Suprapubic skin (tissue), 4 donors: Measurements from ENCODE around the gene KCNAB2. TPM values are rescaled to one million over a fixed set of nuclear protein-coding genes. Genes with fewer than 3 reads are reported as not detected.

ENCODE experiments used
- DNase-seq, 2 donors: peaks; one replicate each; pipeline ENCODE4 v3.0.0-alpha.2; 2019; ENCODE audit warnings: low spot score in 2 of 2
- H3K27ac ChIP-seq: fragments of 200-600 bp; sonication (generic); one replicate; pipeline ENCODE4 v1.5.1; 2019
- H3K27me3 ChIP-seq: fragments of 200-600 bp; sonication (generic); one replicate; pipeline ENCODE4 v1.5.1; 2019
- H3K36me3 ChIP-seq: fragments of 200-600 bp; sonication (generic); one replicate; pipeline ENCODE4 v1.5.1; 2019
- H3K4me1 ChIP-seq: fragments of 200-600 bp; sonication (generic); one replicate; pipeline ENCODE4 v1.5.1; 2019
- H3K4me3 ChIP-seq: fragments of 200-600 bp; sonication (generic); one replicate; pipeline ENCODE4 v1.5.1; 2019; ENCODE audit warnings: mild to moderate bottlenecking
- H3K9me3 ChIP-seq: fragments of 200-600 bp; sonication (generic); one replicate; pipeline ENCODE4 v1.5.1; 2019
- CTCF ChIP-seq, 2 donors: fragments of 200-600 bp in 1 of 2; fragments of 450-650 bp in 1 of 2; sonication (generic) in 1 of 2; IDR thresholded peaks; one replicate each; pipeline ENCODE4 v1.5.1; 2016 to 2019; ENCODE audit warnings: antibody characterized with exemption in 2 of 2, mild to moderate bottlenecking in 1 of 2, moderate library complexity in 1 of 2
- EP300 ChIP-seq: sonication (generic); formaldehyde crosslinking; IDR thresholded peaks from one replicate; pipeline ENCODE4 v1.6.1; 2017; ENCODE audit warnings: antibody characterized with exemption
- POLR2A ChIP-seq, 2 donors: fragments of 450-650 bp; IDR thresholded peaks; one replicate each; pipeline ENCODE4 v1.6.1; 2017; ENCODE audit warnings: antibody characterized with exemption in 2 of 2, mild to moderate bottlenecking in 2 of 2, moderate library complexity in 2 of 2
- POLR2AphosphoS5 ChIP-seq, 3 donors: sonication (generic); formaldehyde crosslinking; IDR thresholded peaks; one replicate each; pipeline ENCODE4 v1.6.1; 2017; ENCODE audit warnings: antibody characterized with exemption in 3 of 3
- WGBS: methylation state at CpG from one replicate; pipeline ENCODE4 v1.1.5; 2018; 5-methylcytosine and 5-hydroxymethylcytosine counted together
- total RNA-seq, 4 donors: library from RNA; depleted of rRNA; stranded (reverse); fragments of >200 nt; gene quantifications; one replicate each; pipeline ENCODE4 v1.1.0, GENCODE V29; 2016

KCNAB2 gene
- total RNA-seq, 4 donors from 2014 or later = 13.3 to 17.5 (median 16.2) TPM

- Histone ChIP-seq H3K27ac (no peak overlapping the region), H3K4me1 (no peaks in the 10 kb centered on the region), H3K9me3 (peaks cover 2% of the 10 kb centered on the region), H3K27me3 (peaks cover 19% of the 10 kb centered on the region), H3K4me3 (no peak overlapping the region), H3K36me3 (no peaks in the 10 kb centered on the region)
- WGBS = 76% methylated on average over 8 of the region's 16 CpGs
- no peak for DNase-seq
- TF ChIP-seq EP300 = no peak
These were observed 91.0 kb downstream of the KCNAB2 start for GRCh38 chr1:6136516-6137220.

DNA sequence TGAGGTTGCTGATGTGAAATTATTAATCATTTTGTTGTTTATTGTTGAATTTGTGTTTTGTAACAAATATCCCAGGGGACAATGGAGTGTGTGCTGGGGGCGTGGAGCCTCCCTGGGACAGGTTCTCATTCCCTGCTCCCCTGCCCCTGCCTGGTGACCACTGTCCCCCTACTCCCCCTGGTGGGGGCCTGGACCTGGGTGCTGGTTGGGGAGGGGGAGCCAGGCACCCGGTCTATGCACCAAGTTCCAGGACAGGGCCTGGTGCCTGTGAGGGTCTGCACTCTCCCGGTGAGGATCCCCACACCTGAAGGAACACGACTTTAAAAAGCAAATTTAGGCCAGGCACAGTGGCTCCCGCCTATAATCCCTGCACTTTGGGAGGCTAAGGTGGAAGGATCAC lies 92.1 kb downstream of the KCNAB2 start:
- no peaks in the 10 kb centered on the region for H3K4me1 ChIP-seq
- TF ChIP-seq CTCF (IDR thresholded peaks at IDR 0.05) (no peak), POLR2A (IDR thresholded peaks at IDR 0.05) (no peak), POLR2AphosphoS5 (IDR thresholded peaks at IDR 0.05) (no peak), EP300 (no peak)
- WGBS = 54% methylated on average over 5 of the region's 5 CpGs
- H3K27ac ChIP-seq = no peak overlapping the region
- H3K4me3 ChIP-seq = no peak overlapping the region
- H3K36me3 ChIP-seq = no peaks in the 10 kb centered on the region
- no peaks in the 10 kb centered on the region for H3K9me3 ChIP-seq
- DNase-seq = no peak
- H3K27me3 ChIP-seq = peaks cover 16% of the 10 kb centered on the region

GRCh38 chr1:6140413-6140812 lies 94.7 kb downstream of the KCNAB2 start:
- no peaks in the 10 kb centered on the region for H3K9me3 ChIP-seq
- no peaks in the 10 kb centered on the region for H3K36me3 ChIP-seq
- DNase-seq = no peak
- H3K4me1 ChIP-seq = no peaks in the 10 kb centered on the region
- no peak overlapping the region for H3K27ac ChIP-seq
- no peak for TF ChIP-seq EP300
- no peak for TF ChIP-seq CTCF (IDR thresholded peaks at IDR 0.05)
- TF ChIP-seq POLR2AphosphoS5 (IDR thresholded peaks at IDR 0.05) = no peak
- no peak for TF ChIP-seq POLR2A (IDR thresholded peaks at IDR 0.05)
- H3K4me3 ChIP-seq = no peak overlapping the region
- 69% methylated on average over 2 of the region's 2 CpGs for WGBS
- peaks cover 4% of the 10 kb centered on the region for H3K27me3 ChIP-seq

- H3K4me1 ChIP-seq = no peaks in the 10 kb centered on the region
- H3K36me3 ChIP-seq = no peaks in the 10 kb centered on the region
- DNase-seq = no peak
- no peaks in the 10 kb centered on the region for H3K9me3 ChIP-seq
- no peak overlapping the region for H3K27ac ChIP-seq
- 31% methylated on average over 7 of the region's 7 CpGs for WGBS
- H3K4me3 ChIP-seq = no peak overlapping the region
- TF ChIP-seq POLR2AphosphoS5 (IDR thresholded peaks at IDR 0.05) = no peak
- no peak for TF ChIP-seq EP300
- no peak for TF ChIP-seq CTCF (IDR thresholded peaks at IDR 0.05)
- TF ChIP-seq POLR2A (IDR thresholded peaks at IDR 0.05) = no peak
- H3K27me3 ChIP-seq = peaks cover 15% of the 10 kb centered on the region
These were observed 95.9 kb downstream of the KCNAB2 start for GRCh38 chr1:6141592-6141991.

GRCh38 chr1:6142036-6142621 lies 96.4 kb downstream of the KCNAB2 start:
- no peaks in the 10 kb centered on the region for H3K36me3 ChIP-seq
- no peaks in the 10 kb centered on the region for H3K4me1 ChIP-seq
- H3K9me3 ChIP-seq = no peaks in the 10 kb centered on the region
- WGBS = 92% methylated on average over 23 of the region's 33 CpGs
- no peak overlapping the region for H3K27ac ChIP-seq
- TF ChIP-seq EP300 = no peak
- TF ChIP-seq POLR2AphosphoS5 (IDR thresholded peaks at IDR 0.05) = no peak
- no peak for TF ChIP-seq POLR2A (IDR thresholded peaks at IDR 0.05)
- no peak for TF ChIP-seq CTCF (IDR thresholded peaks at IDR 0.05)
- DNase-seq = no peak
- no peak overlapping the region for H3K4me3 ChIP-seq
- H3K27me3 ChIP-seq = peaks cover 21% of the 10 kb centered on the region
